Heart left ventricle (tissue), 16 donors: Measurements from ENCODE around the gene PRRX1. TPM values are rescaled to one million over a fixed set of nuclear protein-coding genes. Genes with fewer than 3 reads are reported as not detected.
A peak's percentile ranks its signal among the peaks of the same experiment; 100 is the strongest.

Experiments
- ATAC-seq, 4 donors: fragments of 200-7000 bp; cut with Tn5 transposase; one replicate each; pipeline ENCODE4 v1.9.1; 2020 to 2022; ENCODE audit warnings: moderate library complexity in 4 of 4, mild to moderate bottlenecking in 3 of 4, moderate number of reproducible peaks in 1 of 4
- DNase-seq, 5 donors: peaks; one replicate each; pipeline ENCODE4 v3.0.0-alpha.2; 2020
- H3K27ac ChIP-seq, 12 donors: fragments of 200-600 bp; sonication (generic) in 4 of 12; one replicate each; pipeline versions ENCODE4 v1.5.0 to v1.8.0; 2016 to 2022; ENCODE audit warnings: mild to moderate bottlenecking in 2 of 12
- H3K27me3 ChIP-seq, 9 donors: fragments of 200-600 bp; sonication (generic) in 2 of 9; one replicate each; pipeline versions ENCODE4 v1.5.1 to v1.8.0; 2016 to 2022; ENCODE audit warnings: mild to moderate bottlenecking in 3 of 9
- H3K36me3 ChIP-seq, 9 donors: fragments of 200-600 bp; sonication (generic) in 2 of 9; one replicate each; pipeline versions ENCODE4 v1.5.0 to v1.8.0; 2018 to 2022; ENCODE audit warnings: mild to moderate bottlenecking in 2 of 9
- H3K4me1 ChIP-seq, 12 donors: fragments of 200-600 bp; sonication (generic) in 4 of 12; one replicate each; pipeline versions ENCODE4 v1.5.0 to v1.8.0; 2016 to 2022; ENCODE audit warnings: mild to moderate bottlenecking in 3 of 12
- H3K4me3 ChIP-seq, 12 donors: fragments of 200-600 bp; sonication (generic) in 4 of 12; one replicate each; pipeline versions ENCODE4 v1.5.0 to v1.8.0; 2017 to 2022; ENCODE audit warnings: mild to moderate bottlenecking in 9 of 12, moderate library complexity in 4 of 12
- H3K9me3 ChIP-seq, 12 donors: fragments of 200-600 bp; sonication (generic) in 4 of 12; one replicate each; pipeline versions ENCODE4 v1.5.0 to v1.8.0; 2016 to 2022; ENCODE audit warnings: mild to moderate bottlenecking in 1 of 12
- CTCF ChIP-seq, 12 donors: fragments of 200-600 bp; sonication (generic) in 4 of 12; IDR thresholded peaks; one replicate each; pipeline versions ENCODE4 v1.5.0 to v1.8.0; 2018 to 2022; ENCODE audit warnings: antibody characterized with exemption in 12 of 12, mild to moderate bottlenecking in 5 of 12
- POLR2A ChIP-seq, 2 donors: fragments of 450-650 bp; IDR thresholded peaks; one replicate each; pipeline ENCODE4 v1.6.1; 2017; ENCODE audit warnings: antibody characterized with exemption in 2 of 2, mild to moderate bottlenecking in 2 of 2, moderate library complexity in 2 of 2
- WGBS, 4 donors: extraction: QIAGEN DNeasy Blood & Tissue Kit in 2 of 4; methylation state at CpG; one replicate each; pipeline versions ENCODE4 v1.1.5 to v1.1.7; 2013 to 2018; 5-methylcytosine and 5-hydroxymethylcytosine counted together
- intact Hi-C, 10 donors: fragments of 100-400 bp; cut with DNase I; formaldehyde crosslinking; loops; one replicate each; pipeline versions ENCODE4 v1.11.1 to v1.14.2; 2022
- polyA plus RNA-seq, 2 donors: library from polyadenylated mRNA; stranded (reverse); fragments of 200-250 nt; gene quantifications; one replicate each; pipeline ENCODE4 v1.2.3, GENCODE V29; 2013
- total RNA-seq, 9 donors: library from RNA; depleted of rRNA in 2 of 9; stranded (reverse); fragments of >200 nt in 2 of 9; fragmentation: NEBNext Ultra II Directional in 3 of 9; extraction: Animal tissue kit (Norgen Biotek cat#: 25700) in 3 of 9; gene quantifications; one replicate each; pipeline versions ENCODE4 v1.1.0 to v1.2.4, GENCODE V29; 2016 to 2023
- donor health status: ischemic (EF 13 %, LVEDD 7.1; RV severe dilation, severe dysfunction).
- donor health status: healthy with polysubstance abuse.
- donor health status: DM: no; HTN: yes; CAD: no.
- donor health status: DM: no; HTN: no; CAD: no.
- donor health status: ischemic (EF 25% LVEDD 6.9; RV normal size, moderate dysfunction).
- donor health status: ischemic (EF 25% LVEDD 5.7; RV mildly dilated, moderate dysfunction).
- donor health status: healthy.
- donor health status: DM: yes; HTN: yes; CAD: no.
- donor health status: ischemic (EF 35%, LVEDD 5.7; RV mildly dilated, moderate dysfunction).
- donor health status: nonischemic (EF 11% LVEDD 7.7; RV severe dilation, severe dysfunction).
- donor health status: DM: yes; HTN: yes; CAD: no.
- donor health status: PGD.
- donor health status: ischemic (EF 29% LVEDD 5.4; RV normal size, mild dysfunction).
- donor health status: nonischemic (EF 23%, LVEDD 6.1; RV moderate dilation, normal function).

Gene PRRX1
- total and polyA plus RNA-seq, 11 donors = 16.2 to 104 (median 52.3) TPM

GRCh38 chr1:170698301-170699275 lies 34.7 kb downstream of the PRRX1 start:
- intact Hi-C loops = loop anchor here in 4 of 10 donors (5.0 to 10.0 kb wide), 3 partner anchors 34 to 166 kb away; no protein-coding TSS in a partner anchor
- Histone ChIP-seq H3K27me3 (no peaks in the 10 kb centered on the region), H3K9me3 (no peaks in the 10 kb centered on the region), H3K27ac (peak overlapping the region in 11 of 12 donors; percentile 23 to 81 (median 65)), H3K4me1 (peaks cover 0 to 91% (median 55%) of the 10 kb centered on the region in 12 donors), H3K4me3 (peak overlapping the region in 4 of 12 donors; percentile 0 to 27 (median 1)), H3K36me3 (no peaks in the 10 kb centered on the region)
- no peak for DNase-seq
- TF ChIP-seq POLR2A (IDR thresholded peaks at IDR 0.05) = no peak
- no peak for TF ChIP-seq CTCF (IDR thresholded peaks at IDR 0.05)
- ATAC-seq = peak in 3 of 4 donors; percentile 58 to 68 (median 60)
- 33 to 46% (median 38%) methylated on average over 11 of the region's 11 CpGs for WGBS, 4 donors

DNA sequence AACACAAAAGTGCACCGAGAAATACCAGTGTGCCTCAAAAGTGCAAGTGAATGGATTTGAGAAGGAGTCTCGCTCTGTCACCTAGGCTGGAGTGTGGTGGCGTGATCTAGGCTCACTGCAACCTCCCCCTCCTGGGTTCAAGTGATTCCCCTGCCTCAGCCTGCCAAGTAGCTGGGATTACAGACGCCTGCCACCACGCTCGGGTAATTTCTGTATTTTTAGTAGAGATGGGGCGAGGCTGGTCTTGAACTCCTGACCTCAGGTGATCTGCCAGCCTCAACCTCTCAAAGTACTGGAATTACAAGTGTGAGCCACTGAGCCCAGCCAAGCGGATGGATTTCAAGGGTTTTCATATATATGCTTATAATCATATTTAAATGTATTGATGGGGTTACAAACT lies 35.8 kb downstream of the PRRX1 start:
- peak overlapping the region in 10 of 12 donors; percentile 51 to 81 (median 67) for H3K27ac ChIP-seq
- H3K27me3 ChIP-seq = no peaks in the 10 kb centered on the region
- no peak overlapping the region for H3K4me3 ChIP-seq
- 68 to 92% (median 83%) methylated on average over 8 of the region's 8 CpGs for WGBS, 4 donors
- H3K36me3 ChIP-seq = no peaks in the 10 kb centered on the region
- H3K4me1 ChIP-seq = peaks cover 0 to 80% (median 45%) of the 10 kb centered on the region in 12 donors
- H3K9me3 ChIP-seq = no peaks in the 10 kb centered on the region
- DNase-seq = no peak
- no peak for ATAC-seq
- intact Hi-C loops = loop anchor here in 4 of 10 donors (5.0 to 10.0 kb wide), 3 partner anchors 33 to 165 kb away; no protein-coding TSS in a partner anchor
- no peak for TF ChIP-seq CTCF (IDR thresholded peaks at IDR 0.05)
- TF ChIP-seq POLR2A (IDR thresholded peaks at IDR 0.05) = no peak

- no peaks in the 10 kb centered on the region for H3K9me3 ChIP-seq
- ATAC-seq (peak in 3 of 4 donors; percentile 7 to 77 (median 42)), DNase-seq (no peak)
- H3K27me3 ChIP-seq = no peaks in the 10 kb centered on the region
- no peak overlapping the region for H3K4me3 ChIP-seq
- H3K4me1 ChIP-seq = peaks cover 0 to 68% (median 36%) of the 10 kb centered on the region in 12 donors
- intact Hi-C loops = no loop called here
- no peak for TF ChIP-seq CTCF (IDR thresholded peaks at IDR 0.05)
- TF ChIP-seq POLR2A (IDR thresholded peaks at IDR 0.05) = no peak
- H3K36me3 ChIP-seq = no peaks in the 10 kb centered on the region
- H3K27ac ChIP-seq = peak overlapping the region in 7 of 12 donors; percentile 8 to 69 (median 32)
- WGBS, 4 donors = 63 to 85% (median 68%) methylated on average over 1 of the region's 1 CpG
Measured at GRCh38 chr1:170700842-170701615, 37.1 kb downstream of the PRRX1 start.
